ENCODE results near the gene CLECL1. TPM values are rescaled to one million over a fixed set of nuclear protein-coding genes. Genes with fewer than 3 reads are reported as not detected.

CLECL1 gene
- total and polyA plus RNA-seq, 2 donors (not counting 3 experiments of a cell fraction or from before 2014, with no cell fraction given): not detected

GRCh38 chr12:9707864-9708808 is 24.8 kb downstream of the CLECL1 start:
- BruUV-seq (replicated peaks): no TSS peak
- no peak overlapping the region for H3K4me3 ChIP-seq (replicated peaks in 1 of 3; ENCODE audit: insufficient read depth in 1 of 3, low read depth in 1 of 3, low read length in 3 of 3)
- CTCF ChIA-PET: interaction anchor here (0.6 to 2.8 kb wide), 34 partner anchors 8 to 642 kb away, joined by 3 to 132 read pairs (median 5); partner anchors contain the start of gene CLEC2D
- H3K79me2 ChIP-seq (ENCODE audit: control insufficient read depth, insufficient read depth, low read length): no peaks in the 10 kb centered on the region
- peak overlapping the region; percentile 44 for H2AFZ ChIP-seq (ENCODE audit: low read depth, low read length)
- no peaks in the 10 kb centered on the region for H3K4me1 ChIP-seq (ENCODE audit: control insufficient read depth, extremely low read depth, insufficient read depth, low read length)
- H3K4me2 ChIP-seq (ENCODE audit: insufficient read depth, low read length): no peak overlapping the region
- no peaks in the 10 kb centered on the region for H3K36me3 ChIP-seq (ENCODE audit: control insufficient read depth in 2 of 2, extremely low read depth in 1 of 2, insufficient read depth in 2 of 2, low read length in 2 of 2)
- peak; percentile 63 for DNase-seq (ENCODE audit: low read depth, low spot score)
- FAIRE-seq: peak; percentile 81
- no peak for TF ChIP-seq POLR2AphosphoS5 (IDR thresholded peaks at IDR 0.05; ENCODE audit: insufficient read depth, low read depth, low read length)
- no peak for TF ChIP-seq EZH2 (IDR thresholded peaks at IDR 0.05; ENCODE audit: borderline replicate concordance, low read depth, low read length, severe bottlenecking)
- no peak for TF ChIP-seq POLR2A (IDR thresholded peaks at IDR 0.05; ENCODE audit: low read depth, low read length)
- TF ChIP-seq CTCF (IDR thresholded peaks at IDR 0.05; ENCODE audit: extremely low read depth in 1 of 2, insufficient read depth in 1 of 2, low read depth in 1 of 2, low read length in 2 of 2): peak; percentile 77 to 78
- no peak for TF ChIP-seq MAX (IDR thresholded peaks at IDR 0.05; ENCODE audit: insufficient read depth, insufficient read length)
- TF ChIP-seq FOS (IDR thresholded peaks at IDR 0.05; ENCODE audit: borderline replicate concordance, insufficient read depth, low read length): no peak
- no peak for TF ChIP-seq JUN (IDR thresholded peaks at IDR 0.05; ENCODE audit: borderline replicate concordance, insufficient read depth, insufficient read length, low read depth)
- no peak for TF ChIP-seq GATA2 (IDR thresholded peaks at IDR 0.05; ENCODE audit: insufficient read depth, insufficient read length, low read depth, low read length)
- intact Hi-C loops (cut with micrococcal nuclease): loop anchor here (1.0 to 5.0 kb wide), 3 partner anchors 74 to 377 kb away; no protein-coding TSS in a partner anchor
- H3K27me3 ChIP-seq (ENCODE audit: control insufficient read depth in 2 of 2, insufficient read depth in 2 of 2, low read length in 2 of 2): no peaks in the 10 kb centered on the region
- H3K27ac ChIP-seq (ENCODE audit: insufficient read depth, low read depth, low read length): no peak overlapping the region
- H3K9me3 ChIP-seq (replicated peaks; ENCODE audit: control insufficient read depth, insufficient read depth, low read length): no peaks in the 10 kb centered on the region
- no peak overlapping the region for H3K9ac ChIP-seq (replicated peaks; ENCODE audit: extremely low read depth, insufficient read depth, low read length)
- dilution Hi-C loops (cut with MboI; ENCODE audit: extremely low pct_ligation_motif_present, low sequenced_read_pairs): no loop called here
- H4K20me1 ChIP-seq (replicated peaks; ENCODE audit: control insufficient read depth, extremely low read depth, insufficient read depth, low read length): no peaks in the 10 kb centered on the region
- no peaks in the 10 kb centered on the region for H3K9me1 ChIP-seq (replicated peaks; ENCODE audit: control insufficient read depth, extremely low read depth, insufficient read depth, low read length)
- POLR2A ChIA-PET: no interaction called here
